Measurements from ENCODE around the gene HAND1. TPM values are rescaled to one million over a fixed set of nuclear protein-coding genes. Genes with fewer than 3 reads are reported as not detected.

HAND1 gene
- total RNA-seq, 4 donors from 2014 or later: not detected

GRCh38 chr5:154491941-154492340 lies 13.9 kb upstream of the HAND1 start:
- H3K9me3 ChIP-seq: no peaks in the 10 kb centered on the region
- H3K4me3 ChIP-seq: no peak overlapping the region
- WGBS, 2 donors (ENCODE audit: low coverage in 1 of 2): 39% methylated on average over 2 of the region's 2 CpGs; no CpG with 5 or more reads in 1 of the 2 donors
- ATAC-seq: no peak
- peaks cover 91% of the 10 kb centered on the region for H3K27me3 ChIP-seq
- TF ChIP-seq EP300 (IDR thresholded peaks at IDR 0.05): no peak
- TF ChIP-seq POLR2A (IDR thresholded peaks at IDR 0.05): no peak
- TF ChIP-seq CTCF (IDR thresholded peaks at IDR 0.05): no peak
- TF ChIP-seq POLR2AphosphoS5 (IDR thresholded peaks at IDR 0.05): no peak
- H3K27ac ChIP-seq: no peak overlapping the region
- no peaks in the 10 kb centered on the region for H3K4me1 ChIP-seq
- no peaks in the 10 kb centered on the region for H3K36me3 ChIP-seq

GRCh38 chr5:154487541-154487940 lies 9.5 kb upstream of the HAND1 start:
- no peak overlapping the region for H3K27ac ChIP-seq
- no peaks in the 10 kb centered on the region for H3K9me3 ChIP-seq
- no peak for TF ChIP-seq CTCF (IDR thresholded peaks at IDR 0.05)
- TF ChIP-seq POLR2AphosphoS5 (IDR thresholded peaks at IDR 0.05): no peak
- TF ChIP-seq POLR2A (IDR thresholded peaks at IDR 0.05): no peak
- no peak for TF ChIP-seq EP300 (IDR thresholded peaks at IDR 0.05)
- ATAC-seq: no peak
- H3K4me3 ChIP-seq: no peak overlapping the region
- WGBS, 2 donors (ENCODE audit: low coverage in 1 of 2): 0 to 29% methylated on average over 1 to 2 of the region's 2 CpGs
- H3K27me3 ChIP-seq: peaks cover 99% of the 10 kb centered on the region
- peaks cover 0 to 18% (median 3%) of the 10 kb centered on the region in 3 donors for H3K4me1 ChIP-seq
- H3K36me3 ChIP-seq: no peaks in the 10 kb centered on the region

DNA sequence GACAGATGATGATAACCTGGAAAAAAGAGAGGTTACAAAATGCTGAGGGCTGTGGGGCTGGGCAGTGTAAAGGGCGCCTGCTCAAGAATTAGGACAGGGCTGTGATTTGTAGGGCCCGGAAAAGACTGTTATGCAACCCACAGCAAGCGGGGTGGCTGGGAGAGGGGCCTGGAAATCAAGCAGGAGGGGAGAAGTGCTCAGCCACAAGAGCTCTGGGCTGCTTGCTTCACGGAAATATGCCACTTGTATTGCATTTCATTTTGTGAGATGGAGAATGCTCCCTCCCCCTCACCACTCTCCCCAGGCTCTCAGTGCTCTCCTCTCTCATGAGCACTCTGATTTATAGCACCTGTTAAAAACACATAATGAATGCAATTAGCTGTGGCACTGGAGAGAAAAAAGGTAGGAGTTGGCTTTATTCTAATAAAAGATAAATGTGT lies 8.4 kb upstream of the HAND1 start:
- 0% methylated on average over 1 to 3 of the region's 4 CpGs for WGBS, 2 donors (ENCODE audit: low coverage in 1 of 2)
- Histone ChIP-seq H3K27me3 (peaks cover 99% of the 10 kb centered on the region), H3K27ac (no peak overlapping the region), H3K4me3 (no peak overlapping the region), H3K4me1 (peaks cover 0 to 21% (median 3%) of the 10 kb centered on the region in 3 donors), H3K36me3 (no peaks in the 10 kb centered on the region), H3K9me3 (no peaks in the 10 kb centered on the region)
- TF ChIP-seq CTCF (IDR thresholded peaks at IDR 0.05) (no peak), EP300 (IDR thresholded peaks at IDR 0.05) (no peak), POLR2AphosphoS5 (IDR thresholded peaks at IDR 0.05) (no peak), POLR2A (IDR thresholded peaks at IDR 0.05) (no peak)
- no peak for ATAC-seq

DNA sequence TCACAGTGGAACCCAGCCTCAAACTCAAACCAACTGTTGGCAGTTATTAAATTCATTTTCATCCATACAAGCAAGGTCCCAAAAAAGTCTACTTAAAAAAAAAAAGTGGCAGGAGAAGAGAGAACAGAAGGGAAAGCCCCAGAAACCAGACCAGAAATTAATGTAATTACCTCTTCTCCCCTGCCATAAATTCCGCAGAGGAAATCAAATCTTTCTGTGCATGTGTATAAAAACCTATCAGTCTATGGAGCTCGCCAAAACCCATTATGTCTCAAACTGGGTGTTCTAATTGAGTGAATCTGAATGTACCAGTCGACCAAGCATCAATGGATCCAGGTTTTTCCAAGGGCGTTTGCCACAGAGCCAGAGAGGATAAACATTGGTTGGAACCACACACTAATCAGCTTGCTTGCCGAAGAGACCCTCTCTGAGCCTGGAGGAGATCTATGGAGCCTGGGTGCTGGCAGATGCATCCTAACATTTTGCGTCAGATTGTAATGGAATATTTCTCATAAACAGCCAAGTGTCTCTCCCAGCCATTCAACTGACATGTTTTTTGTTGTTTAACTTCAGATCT lies 7.9 kb upstream of the HAND1 start:
- peaks cover 99% of the 10 kb centered on the region for H3K27me3 ChIP-seq
- H3K36me3 ChIP-seq: no peaks in the 10 kb centered on the region
- no peaks in the 10 kb centered on the region for H3K9me3 ChIP-seq
- peaks cover 0 to 21% (median 3%) of the 10 kb centered on the region in 3 donors for H3K4me1 ChIP-seq
- WGBS, 2 donors (ENCODE audit: low coverage in 1 of 2): 0 to 16% methylated on average over 2 to 6 of the region's 6 CpGs
- TF ChIP-seq POLR2AphosphoS5 (IDR thresholded peaks at IDR 0.05): no peak
- no peak for TF ChIP-seq POLR2A (IDR thresholded peaks at IDR 0.05)
- no peak for TF ChIP-seq EP300 (IDR thresholded peaks at IDR 0.05)
- TF ChIP-seq CTCF (IDR thresholded peaks at IDR 0.05): no peak
- no peak for ATAC-seq
- H3K4me3 ChIP-seq: no peak overlapping the region
- H3K27ac ChIP-seq: no peak overlapping the region

DNA sequence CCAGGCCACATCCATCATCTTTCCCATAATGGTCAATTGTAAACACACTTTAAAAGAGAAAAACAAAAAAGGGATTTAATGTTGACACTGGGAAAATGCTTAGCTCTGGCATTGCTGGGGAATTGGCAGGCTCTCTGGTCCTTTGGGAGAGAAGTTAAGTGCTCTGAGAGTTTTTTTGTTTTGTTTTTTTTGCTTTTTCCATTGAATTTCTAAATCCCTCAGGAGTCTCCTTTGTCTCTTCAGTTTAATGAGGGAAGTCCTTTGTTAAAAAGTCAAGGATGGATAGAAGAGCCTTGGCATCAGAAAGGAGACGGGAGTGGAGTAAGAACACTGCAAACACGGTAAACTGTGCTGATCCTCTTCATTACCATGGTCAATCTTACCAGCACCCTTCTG lies 7.1 kb upstream of the HAND1 start:
- ATAC-seq: no peak
- 0 to 6% methylated on average over 2 of the region's 2 CpGs for WGBS, 2 donors (ENCODE audit: low coverage in 1 of 2)
- Histone ChIP-seq H3K36me3 (no peaks in the 10 kb centered on the region), H3K9me3 (no peaks in the 10 kb centered on the region), H3K27me3 (peaks cover 100% of the 10 kb centered on the region), H3K4me3 (no peak overlapping the region), H3K27ac (no peak overlapping the region), H3K4me1 (peaks cover 0 to 21% (median 3%) of the 10 kb centered on the region in 3 donors)
- TF ChIP-seq POLR2AphosphoS5 (IDR thresholded peaks at IDR 0.05) (no peak), EP300 (IDR thresholded peaks at IDR 0.05) (no peak), POLR2A (IDR thresholded peaks at IDR 0.05) (no peak), CTCF (IDR thresholded peaks at IDR 0.05) (no peak)

All from gastroesophageal sphincter (tissue), 4 donors.